ENCODE data around the gene CELA2A. TPM values are rescaled to one million over a fixed set of nuclear protein-coding genes. Genes with fewer than 3 reads are reported as not detected.
A peak's percentile ranks its signal among the peaks of the same experiment; 100 is the strongest.
"Not testable (repeated sequence)": the region's sequence is repeated elsewhere in the genome, so short reads cannot be mapped to it uniquely, and the experiment has no call there.

The CELA2A gene
- total and polyA plus RNA-seq, 2 of the 13 experiments (the other 11 are each of a cell fraction or from before 2014, with no cell fraction given) = not detected

- Histone ChIP-seq H3K27me3 (ENCODE audit: control insufficient read depth in 1 of 2, insufficient read depth in 2 of 2, low read length in 2 of 2) (peaks cover 0 to 1% of the 10 kb centered on the region in 2 experiments; a peak in 2 of 5 replicates), H4K20me1 (ENCODE audit: insufficient read depth, low read length) (no peaks in the 10 kb centered on the region), H3K9ac (ENCODE audit: insufficient read depth, low read depth, low read length) (no peak overlapping the region), H3K36me3 (replicated peaks in 1 of 2; ENCODE audit: control insufficient read depth in 1 of 2, insufficient read depth in 2 of 2, low read length in 2 of 2) (no peaks in the 10 kb centered on the region), H3K79me2 (ENCODE audit: insufficient read depth, low read length) (no peaks in the 10 kb centered on the region), H2AFZ (ENCODE audit: low read length) (no peak overlapping the region), H3K4me3 (replicated peaks in 1 of 3; ENCODE audit: insufficient read depth in 1 of 3, low read depth in 2 of 3, low read length in 3 of 3) (no peak overlapping the region), H3K9me3 (ENCODE audit: low read length) (no peaks in the 10 kb centered on the region), H3K4me1 (ENCODE audit: insufficient read depth, low read length) (peaks cover 21% of the 10 kb centered on the region), H3K4me2 (ENCODE audit: low read depth, low read length) (no peak overlapping the region), H3K27ac (ENCODE audit: extremely low read length, insufficient read depth, low read length) (no peak overlapping the region)
- POLR2A ChIA-PET = no interaction called here
- no peak for ATAC-seq
- intact Hi-C loops (cut with micrococcal nuclease; ENCODE audit: unreplicated experiment) (no loop called here), in situ Hi-C loops (cut with HindIII; ENCODE audit: extremely low pct_ligation_motif_present, low pct_unique_long_range_greater_than_20kb) (no loop called here)
- no peak for FAIRE-seq
- CTCF ChIA-PET (ENCODE audit: low intra/inter-chr PET ratio, low total read pairs) = no interaction called here
- no TSS peak for BruUV-seq (replicated peaks)
- no peak for TF ChIP-seq ARNT2 (CRISPR knock-in tag; IDR thresholded peaks at IDR 0.05; ENCODE audit: low read depth)
- no peak for TF ChIP-seq ZNF230 (CRISPR knock-in tag; IDR thresholded peaks at IDR 0.05)
- 68% methylated on average over 9 of the region's 9 CpGs for WGBS (ENCODE audit: low lambda C conversion rate)
- no peak for DNase-seq (ENCODE audit: low spot score)
These were observed 4.2 kb downstream of the CELA2A start for GRCh38 chr1:15460708-15461095.

GRCh38 chr1:15463064-15463800, 6.7 kb downstream of the CELA2A start:
- H4K20me1 ChIP-seq (ENCODE audit: insufficient read depth, low read length); H3K9me3 ChIP-seq (ENCODE audit: low read length); FAIRE-seq; DNase-seq (ENCODE audit: low spot score); in situ Hi-C loops (cut with HindIII; ENCODE audit: extremely low pct_ligation_motif_present, low pct_unique_long_range_greater_than_20kb); H3K27me3 ChIP-seq (ENCODE audit: control insufficient read depth in 1 of 2, insufficient read depth in 2 of 2, low read length in 2 of 2); H3K27ac ChIP-seq (ENCODE audit: extremely low read length, insufficient read depth, low read length); H3K36me3 ChIP-seq (replicated peaks in 1 of 2; ENCODE audit: control insufficient read depth in 1 of 2, insufficient read depth in 2 of 2, low read length in 2 of 2); CTCF ChIA-PET (ENCODE audit: low intra/inter-chr PET ratio, low total read pairs); BruUV-seq (replicated peaks); H3K79me2 ChIP-seq (ENCODE audit: insufficient read depth, low read length); H3K9ac ChIP-seq (ENCODE audit: insufficient read depth, low read depth, low read length); H2AFZ ChIP-seq (ENCODE audit: low read length); intact Hi-C loops (cut with micrococcal nuclease; ENCODE audit: unreplicated experiment); POLR2A ChIA-PET; TF ChIP-seq CREB1 (CRISPR knock-in tag; IDR thresholded peaks at IDR 0.05): not testable (repeated sequence)
- H3K4me2 ChIP-seq (ENCODE audit: low read depth, low read length) = peak overlapping the region; percentile 16; the same call in 1 of the 2 replicates
- peak; percentile 72 for ATAC-seq
- peak; percentile 80 for TF ChIP-seq CREB1 (IDR thresholded peaks at IDR 0.05)
- H3K4me1 ChIP-seq (ENCODE audit: insufficient read depth, low read length) = peaks cover 21% of the 10 kb centered on the region
- peak overlapping the region in 1 of 3 experiments; percentile 4; a peak in 1 of 6 replicates for H3K4me3 ChIP-seq (replicated peaks in 1 of 3; ENCODE audit: insufficient read depth in 1 of 3, low read depth in 2 of 3, low read length in 3 of 3)
- WGBS (ENCODE audit: low lambda C conversion rate) = 0% methylated on average over 4 of the region's 15 CpGs

- H4K20me1 ChIP-seq (ENCODE audit: insufficient read depth, low read length); POLR2A ChIA-PET; H3K27me3 ChIP-seq (ENCODE audit: control insufficient read depth in 1 of 2, insufficient read depth in 2 of 2, low read length in 2 of 2); H3K27ac ChIP-seq (ENCODE audit: extremely low read length, insufficient read depth, low read length); H3K9ac ChIP-seq (ENCODE audit: insufficient read depth, low read depth, low read length); H3K4me3 ChIP-seq (replicated peaks in 1 of 3; ENCODE audit: insufficient read depth in 1 of 3, low read depth in 2 of 3, low read length in 3 of 3); H3K79me2 ChIP-seq (ENCODE audit: insufficient read depth, low read length); CTCF ChIA-PET (ENCODE audit: low intra/inter-chr PET ratio, low total read pairs); DNase-seq (ENCODE audit: low spot score); H2AFZ ChIP-seq (ENCODE audit: low read length); FAIRE-seq; intact Hi-C loops (cut with micrococcal nuclease; ENCODE audit: unreplicated experiment); BruUV-seq (replicated peaks); H3K4me2 ChIP-seq (ENCODE audit: low read depth, low read length); H3K36me3 ChIP-seq (replicated peaks in 1 of 2; ENCODE audit: control insufficient read depth in 1 of 2, insufficient read depth in 2 of 2, low read length in 2 of 2); ATAC-seq; H3K9me3 ChIP-seq (ENCODE audit: low read length); in situ Hi-C loops (cut with HindIII; ENCODE audit: extremely low pct_ligation_motif_present, low pct_unique_long_range_greater_than_20kb): not testable (repeated sequence)
- 46% methylated on average over 5 of the region's 5 CpGs for WGBS (ENCODE audit: low lambda C conversion rate)
- peaks cover 21% of the 10 kb centered on the region for H3K4me1 ChIP-seq (ENCODE audit: insufficient read depth, low read length)
These were observed 7.4 kb downstream of the CELA2A start for GRCh38 chr1:15463926-15464322.

Measured in HepG2 (cell line).